Smooth muscle cell (in vitro differentiated cells): ENCODE results near the gene FLNB. TPM values are rescaled to one million over a fixed set of nuclear protein-coding genes. Genes with fewer than 3 reads are reported as not detected.
A peak's percentile ranks its signal among the peaks of the same experiment; 100 is the strongest.

Experiments used
- DNase-seq: peaks from one replicate; lab custom pipeline; 2025; ENCODE audit not compliant: unreplicated experiment; lab: John Stamatoyannopoulos, UW
- H2AFZ ChIP-seq: fragments of 200-600 bp; sonication (generic); 2 replicates; pipeline ENCODE4 v1.6.0; 2016; ENCODE audit warnings: antibody characterized with exemption, low read depth, mild to moderate bottlenecking
- H3F3A ChIP-seq: fragments of 200-600 bp; sonication (generic); 2 replicates; pipeline ENCODE4 v1.6.0; 2017; ENCODE audit warnings: antibody characterized with exemption, low read depth
- H3K27ac ChIP-seq: fragments of 200-600 bp; sonication (generic); 2 replicates; pipeline ENCODE4 v1.5.1; 2016; ENCODE audit warnings: low read depth, mild to moderate bottlenecking
- H3K27me3 ChIP-seq: fragments of 200-600 bp; sonication (generic); 2 replicates; pipeline ENCODE4 v1.6.1; 2016; ENCODE audit warnings: low read depth, mild to moderate bottlenecking
- H3K36me3 ChIP-seq: fragments of 200-600 bp; sonication (generic); 2 replicates; pipeline ENCODE4 v1.5.1; 2016; ENCODE audit warnings: low read depth
- H3K4me1 ChIP-seq: fragments of 200-600 bp; sonication (generic); 2 replicates; pipeline ENCODE4 v1.5.1; 2016; ENCODE audit warnings: low read depth
- H3K4me2 ChIP-seq: fragments of 200-600 bp; sonication (generic); 2 replicates; pipeline ENCODE4 v1.6.0; 2016; ENCODE audit warnings: mild to moderate bottlenecking
- H3K4me3 ChIP-seq: fragments of 200-600 bp; sonication (generic); 2 replicates; pipeline ENCODE4 v1.5.1; 2016; ENCODE audit warnings: mild to moderate bottlenecking
- H3K79me2 ChIP-seq: fragments of 200-600 bp; sonication (generic); 2 replicates; pipeline ENCODE4 v1.6.0; 2016; ENCODE audit warnings: low read depth, mild to moderate bottlenecking
- H3K9ac ChIP-seq: fragments of 200-600 bp; sonication (generic); 2 replicates; pipeline ENCODE4 v1.6.0; 2016; ENCODE audit warnings: low read depth
- H3K9me3 ChIP-seq: fragments of 200-600 bp; sonication (generic); replicated peaks from 2 replicates; pipeline ENCODE4 v1.5.1; 2016; ENCODE audit warnings: low read depth
- H4K20me1 ChIP-seq: fragments of 200-600 bp; sonication (generic); 2 replicates; pipeline ENCODE4 v1.6.0; 2016; ENCODE audit warnings: low read depth
- CTCF ChIP-seq: fragments of 200-600 bp; sonication (generic); IDR thresholded peaks from 2 replicates; pipeline ENCODE4 v1.5.1; 2017; ENCODE audit warnings: borderline replicate concordance, mild to moderate bottlenecking, antibody characterized with exemption; ENCODE audit not compliant: insufficient read depth, poor library complexity, severe bottlenecking
- WGBS: methylation state at CpG from one replicate; pipeline ENCODE4 v1.1.7; 2016; ENCODE audit warnings: low lambda C conversion rate; 5-methylcytosine and 5-hydroxymethylcytosine counted together
- polyA plus RNA-seq: library from polyadenylated mRNA; unstranded; fragments of >200 nt; fragmentation: Nextera tagmentation; extraction: Ambion mirVana; gene quantifications from 2 replicates; pipeline ENCODE4 v1.2.1, GENCODE V29; 2016
- total RNA-seq: library from RNA; depleted of rRNA; stranded (reverse); fragments of >200 nt; gene quantifications from 2 replicates; pipeline ENCODE4 v1.2.3, GENCODE V29; 2014

FLNB gene
- total and polyA plus RNA-seq, 2 experiments from 2014 or later, result 52.7 to 145 TPM

- no peaks in the 10 kb centered on the region for H3K36me3 ChIP-seq
- H3K9me3 ChIP-seq, result no peaks in the 10 kb centered on the region
- H3K9ac ChIP-seq, result peak overlapping the region; percentile 47
- H3K4me2 ChIP-seq, result peak overlapping the region; percentile 76
- peaks cover 99% of the 10 kb centered on the region for H4K20me1 ChIP-seq
- H3K27ac ChIP-seq, result peak overlapping the region; percentile 83
- 17% methylated on average over 10 of the region's 10 CpGs for WGBS
- no peak for TF ChIP-seq CTCF
- peaks cover 30% of the 10 kb centered on the region for H3F3A ChIP-seq
- peaks cover 100% of the 10 kb centered on the region for H3K79me2 ChIP-seq
- no peak overlapping the region for H2AFZ ChIP-seq
- peak; percentile 27 for DNase-seq
- peak overlapping the region; percentile 6 for H3K4me3 ChIP-seq
- H3K4me1 ChIP-seq, result peaks cover 10% of the 10 kb centered on the region
- no peaks in the 10 kb centered on the region for H3K27me3 ChIP-seq
These were observed 5.9 kb downstream of the FLNB start for GRCh38 chr3:58013973-58014649.

GRCh38 chr3:58015520-58015915, 7.3 kb downstream of the FLNB start:
- H3K4me2 ChIP-seq, result no peak overlapping the region
- peaks cover 11% of the 10 kb centered on the region for H3K4me1 ChIP-seq
- peak overlapping the region; percentile 83 for H3K27ac ChIP-seq
- H3K36me3 ChIP-seq, result no peaks in the 10 kb centered on the region
- H3K9ac ChIP-seq, result peak overlapping the region; percentile 47
- H2AFZ ChIP-seq, result no peak overlapping the region
- H3K79me2 ChIP-seq, result peaks cover 100% of the 10 kb centered on the region
- DNase-seq, result no peak
- no peak for TF ChIP-seq CTCF
- H3K27me3 ChIP-seq, result no peaks in the 10 kb centered on the region
- no peaks in the 10 kb centered on the region for H3K9me3 ChIP-seq
- WGBS, result 93% methylated on average over 3 of the region's 3 CpGs
- H3F3A ChIP-seq, result peaks cover 34% of the 10 kb centered on the region
- no peak overlapping the region for H3K4me3 ChIP-seq
- peaks cover 100% of the 10 kb centered on the region for H4K20me1 ChIP-seq

GRCh38 chr3:58016710-58017109, 8.5 kb downstream of the FLNB start:
- no peaks in the 10 kb centered on the region for H3K36me3 ChIP-seq
- DNase-seq, result no peak
- H3F3A ChIP-seq, result peaks cover 30% of the 10 kb centered on the region
- H3K9ac ChIP-seq, result no peak overlapping the region
- H4K20me1 ChIP-seq, result peaks cover 100% of the 10 kb centered on the region
- no peak overlapping the region for H3K4me3 ChIP-seq
- H3K4me1 ChIP-seq, result peaks cover 16% of the 10 kb centered on the region
- 85% methylated on average over 1 of the region's 1 CpG for WGBS
- H3K27me3 ChIP-seq, result no peaks in the 10 kb centered on the region
- TF ChIP-seq CTCF, result no peak
- peaks cover 100% of the 10 kb centered on the region for H3K79me2 ChIP-seq
- no peak overlapping the region for H3K4me2 ChIP-seq
- no peak overlapping the region for H2AFZ ChIP-seq
- H3K9me3 ChIP-seq, result no peaks in the 10 kb centered on the region
- peak overlapping the region; percentile 33 for H3K27ac ChIP-seq
